GM18511 (cell line): ENCODE data around the gene SHOX.

ENCODE experiments used
- ATAC-seq: cut with Tn5 transposase; IDR thresholded peaks from one replicate; pipeline ENCODE4 v1.9.1; 2021; ENCODE audit warnings: mild to moderate bottlenecking, moderate library complexity; ENCODE audit not compliant: unreplicated experiment

Gene SHOX

DNA sequence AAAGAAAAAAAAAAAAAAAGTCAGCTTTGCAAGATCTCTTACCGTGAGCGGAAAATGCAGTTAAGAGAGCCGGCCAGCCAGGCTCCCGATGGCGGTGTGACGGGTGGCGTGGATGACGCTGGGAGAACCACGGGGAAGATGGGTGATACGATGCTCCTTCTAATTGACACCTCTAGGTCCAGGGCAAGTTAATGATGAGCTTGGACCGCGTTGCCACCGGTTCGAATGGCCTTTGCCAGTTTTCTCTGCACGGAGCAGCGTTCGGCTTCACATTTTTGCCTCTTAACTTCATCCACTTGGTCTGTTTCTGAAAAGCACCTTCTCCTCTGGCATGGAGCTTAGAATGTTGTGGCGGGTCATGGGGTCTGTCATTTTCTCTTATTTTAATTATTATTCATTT lies 33.2 kb downstream of the SHOX start:
- no peak for ATAC-seq

DNA sequence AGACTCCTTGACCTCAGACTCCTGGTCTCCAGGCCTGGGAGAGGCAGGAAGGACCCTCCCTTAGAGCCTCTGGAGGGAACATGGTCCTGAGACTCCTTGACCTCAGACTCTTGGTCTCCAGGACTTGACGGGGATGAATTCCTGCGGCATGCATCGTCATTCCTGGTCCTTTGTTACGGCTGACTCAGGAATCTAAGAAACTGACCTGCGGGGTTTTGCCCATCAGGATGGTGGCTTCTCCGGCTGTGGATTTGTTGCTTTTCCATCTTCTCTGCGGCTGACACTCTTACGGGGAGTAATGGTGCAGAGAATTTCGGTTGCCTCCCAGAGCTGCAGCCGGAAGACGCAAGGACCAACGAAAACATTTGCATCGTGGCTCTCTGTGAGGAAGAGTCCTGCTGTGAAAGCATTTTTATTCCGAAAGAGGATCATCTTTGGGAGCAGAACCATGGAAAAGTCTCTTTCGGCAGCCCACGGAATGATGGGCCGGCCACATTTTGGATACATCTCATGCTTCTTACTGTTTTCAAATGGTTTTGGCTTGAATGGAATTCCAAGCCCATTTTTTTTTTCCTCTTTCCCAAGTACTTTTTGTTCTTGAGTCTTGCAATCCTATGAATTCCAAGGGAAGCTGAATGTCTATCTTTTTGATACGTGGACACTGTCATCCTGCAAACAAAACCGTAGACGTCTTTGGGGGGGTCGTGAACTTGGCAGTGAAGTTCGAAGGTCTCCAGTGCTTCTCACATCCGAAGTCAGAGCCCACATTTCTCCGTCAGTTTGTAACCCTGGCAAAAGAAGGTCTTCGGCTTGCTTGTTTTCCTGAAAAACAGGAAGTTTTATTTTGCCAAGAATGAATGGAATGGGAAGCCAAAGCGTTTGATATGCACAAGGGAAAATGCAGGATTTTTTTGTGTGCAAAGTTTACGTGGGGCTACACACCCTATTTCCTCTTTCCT lies 36.5 kb downstream of the SHOX start:
- ATAC-seq = no peak

DNA sequence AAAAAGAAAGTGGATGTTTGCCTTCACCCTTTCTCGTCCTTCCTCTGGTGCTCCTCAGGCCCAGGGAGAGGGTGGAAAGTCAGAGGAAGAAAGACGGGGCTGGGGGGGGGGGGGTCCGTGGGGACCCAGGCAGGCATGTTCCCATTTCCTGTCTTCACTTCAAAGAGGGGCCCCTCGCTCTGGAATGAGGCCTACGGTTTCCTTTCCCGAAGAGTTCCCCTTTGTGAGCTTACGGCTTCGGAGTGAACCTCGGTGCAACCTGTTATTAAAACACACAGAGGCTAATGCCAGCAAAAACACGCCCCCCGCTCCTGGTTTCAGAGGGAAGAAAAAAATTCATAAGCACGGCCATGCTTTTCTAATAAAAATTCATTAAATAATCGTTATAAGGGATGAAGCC lies 40.1 kb downstream of the SHOX start:
- ATAC-seq = no peak

DNA sequence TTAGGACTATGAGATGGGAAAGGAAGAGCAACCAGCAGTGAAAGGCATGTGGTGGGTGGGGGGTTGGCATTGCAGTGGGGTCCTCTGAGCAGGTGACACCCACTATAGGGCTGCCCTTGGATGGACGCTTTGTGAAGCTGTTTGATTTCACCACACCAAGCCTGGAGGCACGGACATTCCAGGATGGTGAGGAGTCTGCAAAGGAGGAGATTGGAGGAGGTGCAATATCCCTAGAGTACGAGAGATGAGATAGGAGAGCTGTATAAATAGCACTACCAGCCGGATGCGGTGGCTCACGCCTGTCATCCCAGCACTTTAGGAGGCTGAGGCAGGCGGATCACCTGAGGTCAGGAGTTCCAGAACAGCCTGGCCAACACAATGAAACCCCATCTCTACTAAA lies 42.3 kb downstream of the SHOX start:
- no peak for ATAC-seq

DNA sequence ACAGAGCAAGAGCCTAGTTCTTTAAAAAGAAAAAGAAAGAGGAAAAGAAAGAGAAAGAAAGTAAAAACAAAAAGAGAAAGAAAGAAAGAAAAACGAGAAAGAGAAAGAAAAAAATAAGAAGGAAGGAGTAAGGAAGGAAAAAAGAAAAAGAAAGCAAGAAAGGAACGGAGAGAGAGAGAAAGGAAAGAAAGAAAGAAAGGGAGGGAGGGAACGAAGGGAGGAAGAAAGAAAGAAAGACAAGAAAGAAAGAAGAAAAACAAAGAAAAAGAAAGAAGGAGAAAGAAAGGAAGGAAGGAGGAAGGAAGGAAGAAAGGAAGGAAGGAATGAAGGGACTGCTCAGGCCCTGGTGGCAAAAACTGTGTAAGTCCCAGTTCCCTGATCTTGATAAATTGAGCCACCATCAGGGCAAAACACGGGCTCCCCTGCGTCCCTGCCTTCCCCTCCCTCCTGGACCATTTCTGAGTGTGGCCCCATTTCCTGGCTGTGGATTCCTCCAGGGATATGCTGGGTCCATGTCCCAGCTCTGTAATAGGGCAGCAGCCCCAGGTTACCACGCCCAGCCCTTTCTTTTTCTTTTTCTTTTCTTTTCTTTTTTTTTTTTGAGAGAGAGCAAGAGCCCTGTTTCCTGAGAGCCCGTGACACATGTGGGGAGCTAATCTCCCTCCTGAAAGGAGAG lies 44.8 kb downstream of the SHOX start:
- no peak for ATAC-seq

DNA sequence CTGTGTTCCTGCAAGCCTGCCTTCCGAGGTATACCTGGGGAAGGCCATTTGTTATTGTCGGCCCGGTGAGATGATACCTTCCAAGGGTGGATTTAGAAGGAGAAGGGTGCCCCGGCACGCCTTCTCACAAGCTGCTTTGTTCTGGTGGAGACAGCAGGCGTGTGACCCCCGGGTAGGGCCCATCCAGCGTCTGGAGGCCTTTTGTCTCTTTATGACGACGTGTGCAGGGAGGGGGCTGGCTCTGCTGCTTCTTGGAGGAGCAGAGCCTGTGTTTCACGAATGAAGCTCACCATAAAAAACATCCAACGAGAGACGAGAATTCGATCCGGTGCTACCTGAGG lies 45.3 kb downstream of the SHOX start:
- no peak for ATAC-seq

DNA sequence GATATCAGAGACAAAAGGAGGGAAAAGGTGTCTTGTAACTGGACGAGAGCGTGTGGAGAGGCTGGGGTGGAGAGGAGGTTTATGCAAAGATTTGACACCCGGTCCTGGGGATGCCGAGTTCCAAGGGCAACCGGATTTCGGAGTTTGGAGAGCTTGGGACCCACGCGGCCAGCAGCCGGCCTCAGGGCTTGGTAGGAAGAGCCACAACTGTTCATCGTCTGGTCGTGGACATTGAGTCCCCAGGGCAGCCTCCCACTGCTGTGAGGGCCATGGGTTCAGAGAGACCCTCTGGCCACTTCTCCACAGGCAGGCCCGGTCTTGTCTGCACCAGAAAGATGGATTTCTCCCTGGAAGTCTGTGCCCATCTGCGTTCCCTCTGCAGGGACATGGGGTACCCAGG lies 46.8 kb downstream of the SHOX start:
- no peak for ATAC-seq

DNA sequence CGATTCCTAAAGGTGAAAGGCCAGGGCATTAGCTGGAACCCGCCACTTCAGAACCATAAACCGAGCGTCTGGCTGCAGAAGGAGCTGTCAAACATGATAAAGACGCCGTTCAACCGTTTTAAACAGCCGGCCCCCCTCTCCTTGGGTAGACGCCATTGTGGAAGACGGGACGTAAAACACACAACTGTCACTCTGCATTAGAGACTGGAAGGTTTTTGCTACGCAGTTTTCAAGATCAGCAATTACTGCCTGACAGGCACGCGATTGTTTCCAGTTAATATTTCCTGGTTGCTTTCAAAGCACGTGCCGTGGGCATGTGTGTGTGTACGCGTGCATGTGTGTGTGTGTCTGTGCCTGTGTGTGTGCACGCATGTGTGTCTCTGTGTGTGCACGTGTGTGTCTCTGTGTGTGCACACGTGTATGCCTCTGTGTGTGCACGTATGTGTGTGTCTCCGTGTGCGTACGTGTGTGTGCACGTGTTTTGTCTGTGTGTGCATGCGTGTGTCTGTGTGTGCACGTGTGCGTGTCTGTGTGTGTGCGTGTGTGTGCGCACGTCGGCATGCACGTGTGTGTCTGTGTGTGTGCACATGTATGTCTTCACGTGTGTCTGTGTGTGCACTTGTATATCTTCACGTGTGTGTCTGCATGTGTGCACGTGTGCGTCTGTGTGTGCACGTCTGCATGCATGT lies 48.8 kb downstream of the SHOX start:
- no peak for ATAC-seq

DNA sequence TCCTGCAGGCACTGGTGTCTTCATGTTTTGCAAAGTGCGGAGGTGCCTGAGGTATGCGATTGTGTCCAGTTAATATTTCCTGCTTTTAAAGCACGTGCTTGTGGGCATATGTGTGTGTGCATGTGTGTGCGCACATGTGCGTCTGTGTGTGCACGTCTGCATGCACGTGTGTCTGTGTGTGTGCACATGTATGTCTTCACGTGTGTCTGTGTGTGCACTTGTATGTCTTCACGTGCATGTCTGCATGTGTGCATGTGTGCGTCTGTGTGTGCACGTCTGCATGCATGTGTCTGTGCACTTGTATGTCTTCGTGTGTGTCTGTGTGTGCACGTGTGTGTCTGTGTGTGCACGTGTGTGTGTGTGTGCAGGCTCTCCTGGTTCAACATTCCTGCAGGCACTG lies 49.5 kb downstream of the SHOX start:
- no peak for ATAC-seq

DNA sequence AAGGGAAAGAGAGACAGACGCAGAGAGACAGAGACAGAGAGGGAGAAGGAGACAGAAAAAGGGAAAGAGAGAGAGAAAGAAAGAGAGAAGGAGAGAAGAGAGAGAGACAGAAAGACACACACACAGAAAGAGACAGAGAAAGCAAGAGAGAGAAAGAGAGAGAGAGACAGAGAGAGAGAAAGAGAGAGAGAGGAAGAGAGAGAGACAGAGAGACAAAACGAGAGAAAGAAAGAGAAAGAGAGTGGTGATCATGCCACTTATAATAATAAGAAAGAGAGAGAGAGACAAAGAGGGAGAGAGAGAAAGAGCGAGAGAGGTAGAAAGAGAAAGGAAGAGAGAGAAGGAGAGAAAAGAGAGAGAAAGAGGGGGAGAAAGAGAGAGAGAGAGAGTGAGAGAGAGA lies 51.4 kb downstream of the SHOX start:
- no peak for ATAC-seq

DNA sequence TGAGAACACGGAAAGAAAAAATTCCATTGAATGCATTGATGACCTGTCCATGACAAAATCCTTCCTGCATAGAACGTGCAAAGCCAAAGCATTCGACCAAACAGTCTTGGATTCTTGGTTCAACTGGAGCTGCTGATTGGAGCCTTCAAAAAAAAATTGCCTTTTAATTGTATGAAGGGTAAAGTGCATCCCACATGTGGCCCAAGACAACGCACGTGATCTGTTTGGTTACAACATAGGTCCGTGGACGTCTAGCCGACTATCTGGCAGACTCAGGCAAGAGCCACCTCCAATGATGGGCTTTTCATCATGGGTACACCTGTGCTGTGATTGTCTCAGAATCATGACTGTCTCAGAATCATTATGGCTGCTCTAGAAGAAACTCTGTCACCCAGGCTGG lies 52.3 kb downstream of the SHOX start:
- no peak for ATAC-seq

DNA sequence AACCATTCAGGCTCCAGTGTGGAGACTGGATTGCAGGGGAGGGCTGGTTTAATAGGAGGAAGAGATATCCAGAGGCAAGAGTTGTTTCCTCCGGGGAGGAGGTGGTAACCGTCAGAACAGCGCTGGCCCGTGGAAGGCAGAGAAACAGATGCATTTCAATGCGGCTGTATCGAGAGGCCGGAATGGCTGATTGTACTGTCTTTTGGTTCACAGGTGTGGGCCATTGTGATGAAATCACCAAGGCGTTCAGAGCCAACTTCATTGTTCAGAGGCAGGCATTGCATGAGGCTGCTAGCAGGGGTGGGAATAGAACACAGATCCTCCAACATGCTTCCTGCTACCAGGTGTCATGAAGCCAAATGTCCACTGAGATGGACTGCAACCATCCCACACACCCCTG lies 53.0 kb downstream of the SHOX start:
- no peak for ATAC-seq

DNA sequence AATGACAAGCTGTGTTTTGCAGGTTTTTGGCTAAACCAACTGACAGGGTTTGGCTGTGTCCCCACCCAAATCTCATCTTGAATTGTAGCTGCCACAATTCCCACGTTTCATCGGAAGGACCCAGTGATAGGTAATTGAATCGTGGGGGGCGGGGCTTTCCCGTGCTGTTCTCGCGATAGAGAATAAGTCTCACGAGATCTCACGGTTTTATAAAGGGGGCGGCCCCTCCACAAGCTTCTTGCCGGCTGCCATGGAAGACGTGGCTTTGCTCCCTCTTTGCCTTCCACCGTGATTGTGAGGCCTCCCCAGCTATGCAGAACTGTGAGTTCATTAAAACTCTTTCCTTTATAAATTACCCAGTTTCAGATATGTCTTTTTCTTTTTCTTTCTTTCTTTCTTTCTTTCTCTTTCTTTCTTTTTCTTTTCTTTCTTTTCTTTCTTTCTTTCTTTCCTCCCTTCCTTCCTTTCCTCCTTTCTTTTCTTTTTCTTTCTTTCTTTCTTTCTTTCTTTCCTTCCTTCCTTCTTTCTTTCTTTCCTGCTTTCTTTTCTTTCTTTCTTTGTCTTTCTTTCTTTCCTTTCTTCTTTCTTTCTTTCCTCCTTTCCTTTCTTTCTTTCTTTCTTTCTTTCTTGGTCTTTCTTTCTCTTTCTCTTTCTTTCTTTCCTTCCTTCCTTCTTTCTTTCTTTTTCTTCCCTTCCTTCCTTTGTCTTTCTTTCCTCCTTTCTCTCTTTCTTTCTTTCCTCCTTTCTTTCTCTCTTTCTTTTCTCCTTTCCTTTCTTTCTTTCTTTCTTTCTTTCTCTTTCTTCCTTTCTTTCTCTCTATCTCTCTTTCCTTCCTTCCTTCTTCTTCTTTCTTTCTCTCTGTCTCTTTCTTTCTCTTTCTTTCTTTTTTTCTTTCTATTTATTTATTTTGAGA lies 54.8 kb downstream of the SHOX start:
- no peak for ATAC-seq

DNA sequence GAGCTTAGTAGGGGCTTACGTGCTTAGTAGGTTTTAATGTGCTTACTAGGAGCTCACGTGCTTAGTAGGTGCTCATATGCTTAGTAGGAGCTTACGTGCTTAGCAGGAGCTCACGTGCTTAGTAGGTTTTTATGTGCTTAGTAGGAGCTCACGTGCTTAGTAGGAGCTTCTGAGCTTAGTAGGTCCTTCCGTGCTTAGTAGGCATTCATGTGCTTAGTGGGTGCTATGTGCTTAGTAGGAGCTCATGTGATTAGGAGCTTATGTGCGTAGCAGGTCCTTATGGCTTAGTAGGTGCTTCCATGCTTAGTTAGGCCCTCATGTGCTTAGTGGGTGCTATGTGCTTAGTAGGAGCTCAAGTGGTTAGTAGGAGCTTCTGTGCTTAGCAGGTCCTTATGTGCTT lies 59.4 kb downstream of the SHOX start:
- no peak for ATAC-seq

DNA sequence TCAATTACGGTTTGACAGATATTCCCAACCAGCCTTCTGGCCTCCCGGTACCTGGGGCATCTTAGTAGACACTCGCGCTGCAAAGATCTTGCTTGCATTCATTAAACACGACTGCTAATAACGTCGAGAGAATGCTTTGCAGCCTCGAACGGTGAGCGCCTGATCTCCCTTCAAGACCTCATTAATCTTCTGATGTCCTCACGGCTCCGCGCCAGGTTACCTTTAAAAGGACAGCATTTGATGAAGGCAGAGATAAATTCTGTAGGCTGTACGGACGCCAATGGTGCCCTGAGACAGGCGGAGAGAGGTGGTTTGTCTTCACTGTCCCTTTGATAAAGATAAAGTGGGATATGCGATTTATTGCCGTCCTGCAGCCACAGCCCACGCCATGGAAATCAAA lies 64.2 kb downstream of the SHOX start:
- ATAC-seq = no peak

DNA sequence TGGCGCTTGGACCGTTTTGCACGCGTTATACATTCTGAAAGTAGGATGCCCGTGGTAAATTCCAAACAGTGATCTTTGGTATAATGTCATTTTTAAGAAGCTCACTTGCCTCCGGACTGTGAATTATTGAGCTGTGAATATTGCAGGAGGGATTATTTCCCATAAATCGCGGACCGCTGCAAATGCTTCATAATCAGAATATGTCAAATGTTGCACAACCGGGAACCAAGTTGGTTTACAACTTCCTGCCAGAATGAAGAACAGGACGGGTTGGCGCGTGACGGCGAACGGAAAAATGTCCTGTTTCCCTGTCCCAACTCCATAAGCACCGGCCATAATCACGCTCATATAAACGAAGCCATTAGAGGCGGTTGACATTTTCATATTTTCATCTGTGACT lies 67.6 kb downstream of the SHOX start:
- ATAC-seq = no peak

DNA sequence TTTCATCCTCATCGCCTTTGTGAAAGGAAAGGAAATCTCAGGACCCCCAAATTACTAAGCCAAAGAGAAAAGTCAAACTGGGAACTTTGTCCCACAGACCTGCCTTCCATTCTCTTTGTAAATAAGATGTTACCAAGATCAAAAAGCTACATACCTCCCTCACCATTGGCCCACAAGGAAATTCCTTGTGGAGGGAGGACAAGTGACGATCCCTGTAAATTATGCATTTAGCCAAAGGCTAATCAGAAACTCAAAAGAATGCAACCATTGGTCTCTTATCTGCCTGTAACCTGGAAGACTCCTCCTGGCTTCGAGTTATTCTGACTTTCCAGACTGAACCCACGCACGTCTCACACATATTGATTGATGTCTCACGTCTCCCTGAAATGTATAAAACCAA lies 70.3 kb downstream of the SHOX start:
- no peak for ATAC-seq

DNA sequence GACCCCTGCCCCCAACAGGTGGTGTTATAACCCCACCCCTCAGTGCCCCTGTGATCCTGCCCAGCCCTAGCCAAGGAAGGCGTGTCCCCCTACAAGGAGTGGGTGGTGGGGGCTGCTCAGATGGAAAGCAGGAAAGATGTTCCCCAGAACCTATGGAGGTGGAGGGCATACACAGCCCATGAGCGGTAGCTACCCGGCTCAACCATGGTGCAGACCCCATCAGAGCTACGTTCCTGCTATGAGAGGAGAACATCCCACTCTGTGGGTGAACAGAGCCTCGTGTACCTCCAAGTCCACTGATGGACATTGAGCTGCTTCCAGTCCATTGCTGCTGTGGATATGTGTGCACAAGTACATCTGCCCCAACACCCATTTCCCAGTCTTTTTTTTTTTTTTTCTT lies 71.1 kb downstream of the SHOX start:
- no peak for ATAC-seq

DNA sequence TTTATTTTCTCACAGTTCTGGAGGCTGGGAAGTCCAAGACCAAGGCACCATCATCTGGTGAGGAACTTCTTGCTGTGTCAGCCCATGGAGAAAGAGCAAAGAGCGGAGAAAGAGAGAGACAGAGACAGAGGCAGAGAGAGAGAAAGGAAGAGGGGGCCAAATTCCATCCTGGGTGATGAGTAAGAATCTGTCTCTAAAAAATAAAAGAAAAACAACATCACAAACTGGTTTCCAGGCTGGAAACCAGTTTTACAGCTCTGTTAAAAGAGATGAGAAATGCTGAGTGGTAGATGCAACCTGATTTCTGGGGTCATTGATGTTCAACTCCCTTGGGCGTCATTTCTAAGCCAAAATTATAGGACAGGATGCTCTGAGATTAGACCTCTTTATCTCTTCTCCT lies 72.9 kb downstream of the SHOX start:
- ATAC-seq = no peak

DNA sequence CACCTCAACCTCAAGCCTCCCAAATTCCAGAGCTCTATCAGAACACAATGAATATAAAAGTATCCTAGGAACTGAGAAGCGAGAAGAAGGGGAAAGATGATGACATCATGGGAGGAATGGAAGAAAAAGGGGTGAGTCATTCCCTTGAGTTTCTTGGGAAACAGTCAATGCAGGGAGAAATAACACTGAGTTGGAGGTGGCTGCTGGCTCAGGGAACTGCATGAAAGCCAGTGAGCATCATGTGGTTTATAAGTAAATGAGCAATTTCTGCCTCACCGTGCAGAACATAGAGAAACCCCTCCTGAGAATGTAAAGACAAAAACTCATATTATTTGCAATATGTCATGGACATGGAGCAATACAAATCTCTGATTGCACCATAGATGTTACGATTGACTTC lies 73.3 kb downstream of the SHOX start:
- no peak for ATAC-seq
